ENCODE data around the gene SELENOI. TPM values are rescaled to one million over a fixed set of nuclear protein-coding genes. Genes with fewer than 3 reads are reported as not detected.
A peak's percentile ranks its signal among the peaks of the same experiment; 100 is the strongest.
"Not testable (repeated sequence)": the region's sequence is repeated elsewhere in the genome, so short reads cannot be mapped to it uniquely, and the experiment has no call there.

The SELENOI gene
- total RNA-seq, 1 donor: 34.1 TPM

DNA sequence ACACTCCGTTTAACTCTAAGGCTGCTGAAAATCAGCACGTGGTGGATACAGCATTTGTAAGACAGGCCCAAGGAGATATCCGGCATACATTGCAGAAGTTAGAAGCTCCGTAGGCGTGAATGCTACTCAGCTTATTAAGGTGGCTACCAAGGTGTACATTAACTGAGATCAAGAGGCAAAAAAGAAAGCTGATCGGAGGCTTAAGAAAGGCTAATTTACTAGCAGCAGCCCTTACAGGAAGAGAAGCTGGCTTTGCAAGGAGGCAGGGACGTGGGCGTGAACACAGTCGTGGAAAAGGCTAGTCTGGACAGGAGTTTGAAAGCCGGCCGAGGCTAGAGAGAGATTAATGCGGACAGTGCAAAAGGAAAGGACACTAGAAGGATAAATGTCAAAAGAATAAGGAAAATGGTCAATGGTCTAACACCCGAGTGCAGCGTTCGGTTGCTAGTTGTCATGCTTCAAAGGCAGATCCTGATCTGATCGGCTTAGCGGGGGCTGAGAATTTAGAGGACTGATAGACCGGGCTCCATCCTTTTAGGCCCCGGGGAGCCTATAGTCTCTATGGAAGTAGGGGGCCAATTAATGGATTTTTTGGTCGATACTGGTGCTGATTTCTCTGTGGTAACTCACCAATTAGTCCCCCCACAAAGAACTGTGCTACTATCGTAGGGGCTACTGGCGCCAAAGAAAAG, 45.6 kb upstream of the SELENOI start:
- TF ChIP-seq, protein P1, sequence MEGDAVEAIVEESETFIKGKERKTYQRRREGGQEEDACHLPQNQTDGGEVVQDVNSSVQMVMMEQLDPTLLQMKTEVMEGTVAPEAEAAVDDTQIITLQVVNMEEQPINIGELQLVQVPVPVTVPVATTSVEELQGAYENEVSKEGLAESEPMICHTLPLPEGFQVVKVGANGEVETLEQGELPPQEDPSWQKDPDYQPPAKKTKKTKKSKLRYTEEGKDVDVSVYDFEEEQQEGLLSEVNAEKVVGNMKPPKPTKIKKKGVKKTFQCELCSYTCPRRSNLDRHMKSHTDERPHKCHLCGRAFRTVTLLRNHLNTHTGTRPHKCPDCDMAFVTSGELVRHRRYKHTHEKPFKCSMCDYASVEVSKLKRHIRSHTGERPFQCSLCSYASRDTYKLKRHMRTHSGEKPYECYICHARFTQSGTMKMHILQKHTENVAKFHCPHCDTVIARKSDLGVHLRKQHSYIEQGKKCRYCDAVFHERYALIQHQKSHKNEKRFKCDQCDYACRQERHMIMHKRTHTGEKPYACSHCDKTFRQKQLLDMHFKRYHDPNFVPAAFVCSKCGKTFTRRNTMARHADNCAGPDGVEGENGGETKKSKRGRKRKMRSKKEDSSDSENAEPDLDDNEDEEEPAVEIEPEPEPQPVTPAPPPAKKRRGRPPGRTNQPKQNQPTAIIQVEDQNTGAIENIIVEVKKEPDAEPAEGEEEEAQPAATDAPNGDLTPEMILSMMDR (IDR thresholded peaks at IDR 0.05; ENCODE audit: insufficient read depth, low read depth, low read length): no peak
- peak; percentile 48 for DNase-seq (ENCODE audit: low read depth)
- peak overlapping the region; percentile 58 for H3K4me3 ChIP-seq (ENCODE audit: low read depth, low read length)

DNA sequence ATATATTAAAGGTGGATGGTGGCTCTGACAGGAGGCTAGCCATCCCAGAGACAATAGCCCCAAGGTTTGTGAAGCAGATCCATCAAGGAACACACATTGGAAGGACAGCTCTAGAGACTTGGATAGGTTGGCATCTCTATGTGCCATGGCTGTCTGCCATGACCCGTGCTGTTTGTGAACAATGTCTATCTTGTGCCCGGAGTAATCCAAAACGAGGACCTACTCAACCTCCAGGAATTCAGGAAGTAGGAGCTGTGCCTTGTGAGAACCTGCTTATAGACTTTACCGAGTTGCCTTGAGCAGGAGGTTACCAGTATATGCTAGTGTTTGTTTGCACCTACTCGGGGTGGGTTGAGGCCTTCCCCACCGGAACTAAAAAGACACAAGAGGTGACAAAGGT, 43.1 kb upstream of the SELENOI start:
- no peak overlapping the region for H3K4me3 ChIP-seq (ENCODE audit: low read depth, low read length)
- no peak for DNase-seq (ENCODE audit: low read depth)
- TF ChIP-seq, protein P1 (IDR thresholded peaks at IDR 0.05; ENCODE audit: insufficient read depth, low read depth, low read length): no peak

DNA sequence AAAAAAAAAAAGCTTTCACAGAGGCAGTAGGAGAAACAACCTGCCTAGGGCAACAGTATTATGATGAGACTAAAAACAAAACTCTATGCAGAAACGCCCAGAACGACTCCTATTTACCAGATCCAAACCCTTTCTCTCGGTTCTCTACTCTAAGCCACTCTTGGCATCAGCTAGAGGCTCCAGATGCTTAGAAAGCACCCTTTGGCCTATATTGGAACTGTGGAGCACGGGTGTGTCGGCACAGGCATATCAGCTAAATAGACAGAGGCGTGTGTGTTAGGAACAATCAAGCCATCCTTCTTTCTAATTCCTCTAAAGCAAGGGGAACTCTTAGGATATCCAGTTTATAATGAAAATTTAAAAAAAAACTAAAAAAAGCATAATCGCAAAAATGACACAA, 40.8 kb upstream of the SELENOI start:
- not testable (repeated sequence) for DNase-seq (ENCODE audit: low read depth); H3K4me3 ChIP-seq (ENCODE audit: low read depth, low read length)

DNA sequence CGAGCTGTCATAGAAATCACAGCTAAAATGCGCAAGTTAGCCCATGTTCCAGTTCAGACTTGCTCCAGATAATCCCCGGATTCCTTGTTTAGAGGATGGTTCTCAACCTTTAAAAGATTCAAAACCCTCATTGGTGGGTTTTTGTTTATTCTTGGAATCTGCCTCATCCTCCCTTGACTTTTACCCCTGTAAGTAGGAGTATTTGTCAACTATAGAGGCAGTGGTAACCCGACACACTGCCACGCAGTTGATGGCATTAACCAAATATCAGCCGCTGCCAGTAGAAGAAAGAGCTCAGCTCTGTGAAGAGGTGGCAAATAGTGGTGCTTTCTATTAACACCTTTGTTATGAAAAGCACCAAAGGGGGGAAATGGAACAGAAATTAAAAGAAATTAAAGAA, 40.4 kb upstream of the SELENOI start:
- no peak for DNase-seq (ENCODE audit: low read depth)
- TF ChIP-seq, protein P1 (IDR thresholded peaks at IDR 0.05; ENCODE audit: insufficient read depth, low read depth, low read length): no peak
- H3K4me3 ChIP-seq (ENCODE audit: low read depth, low read length): no peak overlapping the region

DNA sequence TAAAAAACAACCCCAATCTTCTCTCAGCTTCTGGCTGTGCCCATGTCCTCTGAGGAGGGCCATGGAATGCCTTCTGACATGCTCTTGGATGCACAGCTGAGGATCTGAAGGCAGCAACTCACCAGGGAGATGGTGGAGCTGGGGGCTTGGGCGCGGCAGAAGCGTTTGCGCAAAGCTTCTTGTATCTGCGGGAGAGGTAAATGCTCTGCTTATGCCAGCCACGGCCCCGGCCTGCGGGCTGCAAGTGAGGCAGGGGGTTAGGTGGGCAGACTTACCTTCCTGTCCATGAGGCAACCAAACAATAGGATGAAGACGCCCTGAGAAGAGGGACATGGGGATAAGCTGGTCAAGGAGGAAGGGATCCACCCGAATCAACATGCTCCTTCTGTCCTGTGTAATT, 36.0 kb upstream of the SELENOI start:
- TF ChIP-seq, protein P1 (IDR thresholded peaks at IDR 0.05; ENCODE audit: insufficient read depth, low read depth, low read length): no peak
- no peak for DNase-seq (ENCODE audit: low read depth)

DNA sequence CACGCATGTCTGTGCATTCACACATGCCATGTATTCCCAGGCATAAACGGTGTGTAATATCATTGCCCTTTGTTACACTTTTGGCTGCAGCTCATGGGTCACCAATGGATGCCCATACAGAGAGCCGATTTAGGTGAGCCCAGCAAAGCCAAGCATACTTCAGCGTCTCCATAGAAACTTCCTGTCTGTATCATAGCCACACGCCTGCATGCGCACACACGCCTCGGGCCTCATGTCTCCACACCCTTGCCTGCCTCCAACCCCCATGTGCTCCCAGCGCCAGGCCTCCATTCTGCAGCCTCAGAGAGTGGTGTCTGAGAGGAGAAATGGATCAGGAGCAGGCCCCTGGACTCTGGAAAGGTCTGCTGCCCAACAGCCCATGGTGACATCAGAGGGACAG, 33.5 kb upstream of the SELENOI start:
- H3K4me3 ChIP-seq (ENCODE audit: low read depth, low read length): no peak overlapping the region
- TF ChIP-seq, protein P1 (IDR thresholded peaks at IDR 0.05; ENCODE audit: insufficient read depth, low read depth, low read length): no peak
- DNase-seq (ENCODE audit: low read depth): no peak

More for the DNA sequence above, 36.0 kb upstream of the SELENOI start:
- H3K4me3 ChIP-seq (ENCODE audit: low read depth, low read length): no peak overlapping the region

DNA sequence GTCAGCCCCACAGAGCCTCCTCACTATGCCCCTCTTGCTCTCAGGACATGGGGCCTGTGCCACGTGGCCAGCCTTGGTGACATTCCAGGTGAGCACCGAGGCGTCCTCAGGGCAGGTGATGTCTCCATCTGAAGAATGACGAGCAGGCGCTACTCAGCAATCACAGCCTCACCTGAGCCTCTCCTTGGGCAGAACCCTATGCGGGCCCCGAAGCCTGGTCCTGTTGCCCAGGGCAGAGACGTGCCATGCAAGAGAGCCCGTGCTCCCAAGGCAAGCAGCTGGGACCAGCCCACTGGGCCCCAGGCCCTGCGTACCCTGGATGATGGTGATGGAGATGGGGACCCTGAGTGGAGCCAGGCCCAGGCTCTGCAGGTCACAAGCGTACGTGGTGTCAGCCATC, 32.5 kb upstream of the SELENOI start:
- TF ChIP-seq, protein P1 (IDR thresholded peaks at IDR 0.05; ENCODE audit: insufficient read depth, low read depth, low read length): no peak
- DNase-seq (ENCODE audit: low read depth): no peak
- H3K4me3 ChIP-seq (ENCODE audit: low read depth, low read length): no peak overlapping the region
